Amygdala (tissue), 56 donors: ENCODE measurements around the gene TSPOAP1.
A peak's percentile ranks its signal among the peaks of the same experiment; 100 is the strongest.

Experiments used
- DNase-seq, 56 donors: peaks; one replicate each; lab custom pipeline; 2025; lab: John Stamatoyannopoulos, UW

TSPOAP1 gene

GRCh38 chr17:58308985-58309917, 19.3 kb downstream of the TSPOAP1 start:
- DNase-seq, result no peak

DNA sequence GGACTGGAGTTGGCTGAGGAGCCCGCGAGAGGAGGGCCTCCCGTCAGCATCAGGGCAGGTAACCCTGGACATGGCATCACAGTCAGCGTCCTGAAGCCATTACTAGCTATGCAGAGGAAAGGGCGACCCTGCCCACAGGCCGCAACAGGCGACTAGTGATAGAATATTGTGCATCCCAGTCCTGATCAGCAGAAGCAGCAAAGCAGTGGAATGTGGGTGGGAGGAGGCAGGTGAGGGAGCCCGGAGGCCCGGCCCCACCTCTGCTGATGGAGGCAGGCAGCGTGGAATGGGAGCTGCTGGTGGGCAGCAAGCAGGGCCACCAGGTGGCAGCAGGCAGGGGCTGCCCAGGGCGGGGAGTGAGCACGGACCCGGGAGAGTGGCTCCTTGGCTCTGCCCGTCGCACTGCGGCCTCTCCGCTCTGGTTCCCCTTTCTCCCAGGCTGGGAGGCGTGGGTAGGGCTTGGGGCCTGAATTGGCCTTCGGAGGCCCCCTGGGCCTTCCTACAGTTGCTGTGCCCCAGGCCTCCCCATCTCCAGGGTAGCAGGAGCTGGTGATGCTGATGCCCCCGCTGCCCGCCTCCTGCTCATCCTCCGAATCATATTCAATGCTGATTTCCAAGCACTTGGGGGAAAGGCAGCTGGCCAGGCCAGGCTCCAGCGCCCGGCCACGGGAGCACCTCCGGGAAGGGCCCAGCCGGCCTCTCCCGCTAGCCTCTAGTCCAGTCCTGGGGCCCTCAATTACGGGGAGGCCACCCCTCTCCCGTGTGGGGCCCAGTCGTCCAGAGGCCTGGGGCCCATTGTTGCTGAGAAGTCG, 20.2 kb downstream of the TSPOAP1 start:
- no peak for DNase-seq

- no peak for DNase-seq
These were observed 21.0 kb downstream of the TSPOAP1 start for GRCh38 chr17:58307468-58308172.

- no peak for DNase-seq
These were observed 22.3 kb downstream of the TSPOAP1 start for GRCh38 chr17:58306131-58306951.

DNA sequence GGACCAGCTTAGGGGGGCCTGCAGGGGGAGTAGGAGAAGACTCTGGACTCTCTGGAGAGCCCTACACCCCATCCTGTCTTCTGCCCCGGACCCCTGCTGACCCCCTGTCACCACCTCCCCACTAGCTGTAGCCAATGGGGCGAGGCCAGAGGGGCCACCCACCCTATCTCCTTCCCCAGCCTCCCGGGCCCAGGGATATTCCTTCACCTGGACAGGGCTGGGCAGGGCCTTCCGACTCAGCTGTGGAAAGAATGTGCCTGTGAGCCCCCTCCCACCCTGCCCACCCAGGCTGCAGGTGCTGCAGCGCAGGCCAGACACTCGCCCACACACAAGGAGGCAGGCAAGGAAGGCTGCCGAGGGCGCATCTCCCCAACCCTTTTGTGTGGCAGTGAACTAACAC, 23.0 kb downstream of the TSPOAP1 start:
- DNase-seq, result no peak

DNA sequence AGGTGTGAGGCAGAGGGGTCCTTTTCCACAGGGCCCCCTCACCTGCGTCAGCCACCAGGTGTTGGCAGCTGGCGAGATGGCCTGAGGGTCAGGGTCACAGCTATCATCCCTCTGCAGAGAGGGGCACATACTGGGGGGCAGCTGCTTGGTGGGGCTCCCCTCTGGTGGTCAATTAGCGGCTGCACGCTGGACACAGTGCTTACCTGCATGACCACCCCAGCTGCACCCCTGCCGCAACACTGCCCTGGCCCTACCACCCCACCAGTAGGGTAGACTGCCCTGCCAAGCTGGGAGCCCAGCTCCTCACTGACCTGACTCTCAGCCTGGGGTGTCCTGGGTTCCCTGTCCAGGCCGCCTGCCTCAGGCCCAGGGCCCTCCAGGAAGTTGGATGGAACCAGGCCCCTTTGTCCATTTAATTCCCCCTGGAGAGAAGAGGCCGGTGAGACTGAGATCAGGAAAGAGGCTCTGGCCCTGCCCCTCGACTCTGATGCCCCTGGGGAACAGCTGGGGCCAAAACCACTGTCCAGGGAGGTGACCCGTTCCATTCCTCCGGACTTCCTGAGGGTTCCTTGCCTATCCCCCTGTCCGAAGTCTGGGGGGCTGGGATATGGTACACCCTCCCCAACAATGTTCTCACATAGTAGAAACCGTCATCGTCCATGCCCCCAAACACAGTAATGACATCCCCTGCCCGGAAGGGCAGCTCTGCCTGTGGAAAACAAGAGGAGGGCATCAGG, 23.7 kb downstream of the TSPOAP1 start:
- no peak for DNase-seq

DNA sequence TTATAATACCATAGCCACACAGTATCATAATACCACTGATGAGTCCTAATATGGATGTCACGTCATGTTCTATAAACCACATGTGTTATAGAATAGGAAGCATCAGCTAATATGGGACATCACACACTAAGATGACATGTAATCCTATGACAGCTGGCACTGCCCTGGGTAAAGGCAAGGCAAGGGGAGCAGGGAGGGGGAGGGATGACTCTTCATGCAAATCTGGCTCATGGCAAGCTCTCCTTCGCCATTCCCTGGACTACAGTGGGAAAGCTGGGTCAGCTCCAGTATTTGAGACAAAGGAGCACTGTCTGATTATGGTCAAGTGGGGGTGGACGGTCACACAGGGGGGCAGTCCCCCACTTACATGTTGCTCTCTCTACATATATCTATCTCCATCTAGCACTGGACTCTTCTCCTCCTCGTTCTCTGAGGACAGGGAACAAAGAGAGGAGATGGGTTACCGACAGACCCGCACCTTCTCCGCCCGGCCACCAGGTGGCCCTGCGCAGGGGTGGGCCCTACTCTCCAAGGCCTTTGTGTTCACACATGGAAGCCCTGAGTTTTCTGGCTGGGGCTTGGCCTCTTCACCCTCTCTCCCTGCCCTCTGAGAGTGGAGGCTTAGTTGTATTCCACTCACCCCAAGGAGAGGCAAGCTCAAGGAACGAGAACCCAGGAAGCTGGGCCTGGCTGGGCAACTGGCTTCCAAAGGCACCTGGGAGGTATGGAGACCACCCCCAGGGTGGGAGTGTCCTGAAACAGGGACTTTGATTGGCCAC, 24.4 kb downstream of the TSPOAP1 start:
- DNase-seq, result peak in 5 of 56 donors; percentile 28 to 48 (median 38)

DNA sequence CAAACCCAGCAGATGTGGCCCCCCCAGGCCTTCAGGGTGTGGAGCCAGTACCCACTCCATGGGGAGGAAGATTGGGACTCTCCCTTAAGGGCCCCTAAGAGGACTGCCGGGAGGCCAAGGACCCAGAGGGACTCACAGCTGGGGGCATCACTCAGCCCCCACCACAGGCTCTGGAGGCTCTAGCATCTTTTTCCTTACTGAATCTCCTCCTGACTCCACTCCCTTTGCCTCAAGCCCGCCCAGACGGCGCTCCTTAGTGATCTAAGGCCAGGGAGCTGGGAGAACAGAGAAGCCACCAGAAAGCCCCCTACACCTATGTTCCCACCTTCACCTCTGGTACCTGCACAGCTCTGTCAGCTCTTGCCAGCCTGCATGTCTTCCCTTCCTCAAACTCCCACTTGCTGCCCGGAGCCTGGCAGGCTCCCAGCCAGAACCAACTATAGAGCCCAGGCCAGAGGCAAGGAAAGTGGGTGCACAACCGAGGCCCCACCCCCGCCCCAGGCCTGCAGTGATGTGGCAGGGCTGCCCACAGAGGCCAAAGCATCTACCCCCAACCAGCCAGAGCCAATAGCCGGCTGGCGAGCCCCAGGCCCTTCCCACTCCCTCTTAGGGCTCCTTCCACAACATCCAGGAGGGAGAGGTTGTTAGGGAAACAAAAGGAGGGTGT, 25.5 kb downstream of the TSPOAP1 start:
- DNase-seq, result no peak

- DNase-seq, result no peak
These were observed 26.2 kb downstream of the TSPOAP1 start for GRCh38 chr17:58302171-58302918.

GRCh38 chr17:58301504-58302150, 27.0 kb downstream of the TSPOAP1 start:
- DNase-seq, result no peak

GRCh38 chr17:58300336-58300735, 28.3 kb downstream of the TSPOAP1 start:
- no peak for DNase-seq

GRCh38 chr17:58294034-58294433, 34.6 kb downstream of the TSPOAP1 start:
- no peak for DNase-seq

- no peak for DNase-seq
These were observed 37.3 kb downstream of the TSPOAP1 start for GRCh38 chr17:58291246-58291645.

- no peak for DNase-seq
These were observed 38.7 kb downstream of the TSPOAP1 start for GRCh38 chr17:58289869-58290268.

DNA sequence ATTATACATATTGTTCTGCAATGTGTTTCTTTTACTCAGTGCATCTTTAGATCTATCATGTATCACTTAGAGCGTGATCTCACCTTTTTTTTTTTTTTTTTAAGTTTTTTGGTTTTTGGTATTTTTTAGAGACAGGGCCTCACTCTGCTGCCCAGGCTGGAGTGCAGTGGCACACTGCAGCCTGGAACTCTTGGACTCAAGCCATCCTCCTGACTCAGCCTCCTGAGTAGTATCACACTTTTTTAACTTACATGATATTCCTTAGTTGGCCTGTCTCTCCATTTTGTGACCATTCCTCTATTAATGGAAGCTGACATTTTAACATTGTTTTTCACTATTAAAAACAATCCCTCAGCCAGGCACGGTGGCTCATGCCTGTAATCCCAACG, 43.2 kb downstream of the TSPOAP1 start:
- no peak for DNase-seq

DNA sequence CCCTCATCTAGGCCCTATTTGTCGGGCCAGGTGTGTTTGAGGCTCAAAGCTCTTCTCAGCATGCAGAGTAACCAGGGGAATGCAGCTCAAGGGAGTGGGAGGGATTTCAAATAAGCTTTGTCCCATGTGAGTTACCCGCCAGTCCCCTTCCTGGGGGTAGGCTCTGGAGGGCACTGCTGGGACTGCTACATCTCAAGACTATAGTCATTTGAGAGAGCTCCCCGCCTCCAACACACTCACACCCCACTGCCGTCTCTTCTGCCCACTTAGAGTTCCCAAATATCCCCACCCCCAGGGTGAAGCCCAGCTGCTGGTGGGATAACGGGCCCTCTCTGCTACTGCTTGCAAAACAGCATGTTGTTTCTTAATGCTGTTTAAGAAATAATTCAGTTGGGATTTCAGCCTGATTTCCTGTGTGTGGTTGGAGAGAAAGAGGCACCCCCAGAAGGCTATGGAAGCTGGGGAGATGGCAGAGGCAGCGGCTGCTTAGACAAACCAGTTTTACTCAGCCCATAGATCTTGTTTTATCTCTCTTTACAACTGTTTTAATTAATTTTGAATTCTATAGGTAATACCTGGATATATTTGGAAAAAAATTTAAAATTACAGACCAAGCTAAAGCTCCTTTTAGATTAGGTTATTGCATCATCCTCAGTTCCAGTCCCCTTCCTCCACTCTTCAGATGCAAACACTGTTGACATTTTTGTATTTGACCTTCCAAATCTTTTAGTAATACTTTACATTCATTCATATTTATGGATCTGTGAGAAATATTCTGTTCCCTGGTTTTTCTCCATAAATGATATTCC, 43.8 kb downstream of the TSPOAP1 start:
- no peak for DNase-seq
